Hepatocyte (in vitro differentiated cells): ENCODE measurements around the gene INPP5D.

Source experiments
- EZH2 ChIP-seq: fragments of 200-600 bp; sonication (generic); IDR thresholded peaks from 2 replicates; pipeline ENCODE4 v1.6.1; 2016; ENCODE audit warnings: antibody characterized with exemption, mild to moderate bottlenecking, borderline replicate concordance
- EZH2phosphoT487 ChIP-seq: fragments of 200-600 bp; sonication (generic); IDR thresholded peaks from one replicate; pipeline ENCODE4 v1.6.1; 2018; ENCODE audit warnings: antibody characterized with exemption, mild to moderate bottlenecking, low read depth, moderate library complexity; ENCODE audit not compliant: unreplicated experiment, severe bottlenecking
- TF ChIP-seq, protein P1 (sequence below): fragments of 200-600 bp; sonication (generic); IDR thresholded peaks from 2 replicates; pipeline ENCODE4 v1.5.1; 2016; ENCODE audit warnings: antibody characterized with exemption, mild to moderate bottlenecking; ENCODE audit not compliant: poor library complexity

- TF ChIP-seq, protein P1, sequence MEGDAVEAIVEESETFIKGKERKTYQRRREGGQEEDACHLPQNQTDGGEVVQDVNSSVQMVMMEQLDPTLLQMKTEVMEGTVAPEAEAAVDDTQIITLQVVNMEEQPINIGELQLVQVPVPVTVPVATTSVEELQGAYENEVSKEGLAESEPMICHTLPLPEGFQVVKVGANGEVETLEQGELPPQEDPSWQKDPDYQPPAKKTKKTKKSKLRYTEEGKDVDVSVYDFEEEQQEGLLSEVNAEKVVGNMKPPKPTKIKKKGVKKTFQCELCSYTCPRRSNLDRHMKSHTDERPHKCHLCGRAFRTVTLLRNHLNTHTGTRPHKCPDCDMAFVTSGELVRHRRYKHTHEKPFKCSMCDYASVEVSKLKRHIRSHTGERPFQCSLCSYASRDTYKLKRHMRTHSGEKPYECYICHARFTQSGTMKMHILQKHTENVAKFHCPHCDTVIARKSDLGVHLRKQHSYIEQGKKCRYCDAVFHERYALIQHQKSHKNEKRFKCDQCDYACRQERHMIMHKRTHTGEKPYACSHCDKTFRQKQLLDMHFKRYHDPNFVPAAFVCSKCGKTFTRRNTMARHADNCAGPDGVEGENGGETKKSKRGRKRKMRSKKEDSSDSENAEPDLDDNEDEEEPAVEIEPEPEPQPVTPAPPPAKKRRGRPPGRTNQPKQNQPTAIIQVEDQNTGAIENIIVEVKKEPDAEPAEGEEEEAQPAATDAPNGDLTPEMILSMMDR = no peak
- TF ChIP-seq EZH2 (no peak), EZH2phosphoT487 (no peak)
Observed at GRCh38 chr2:233145726-233146125, 85.6 kb downstream of the INPP5D start.
